HEK293 (cell line): Measurements from ENCODE around the gene ABCA1.

Experiments
- ATF2 ChIP-seq: fragments of 450-650 bp; formaldehyde crosslinking; IDR thresholded peaks from 2 replicates; pipeline ENCODE4 v1.5.1; 2016; ENCODE audit warnings: missing biosample characterization, missing genetic modification characterization, low read depth
- CTCF ChIP-seq: fragments of 450-650 bp; formaldehyde crosslinking; IDR thresholded peaks from 2 replicates; pipeline ENCODE4 v1.5.1; 2016; ENCODE audit warnings: missing biosample characterization, missing genetic modification characterization
- GLI4 ChIP-seq: fragments of 450-650 bp; formaldehyde crosslinking; IDR thresholded peaks from 2 replicates; pipeline ENCODE4 v1.5.1; 2016; ENCODE audit warnings: missing biosample characterization, missing genetic modification characterization
- KLF9 ChIP-seq: fragments of 450-650 bp; formaldehyde crosslinking; IDR thresholded peaks from 2 replicates; pipeline ENCODE4 v1.5.1; 2016; ENCODE audit warnings: missing biosample characterization, missing genetic modification characterization, low read depth
- MZF1 ChIP-seq: fragments of 450-650 bp; formaldehyde crosslinking; IDR thresholded peaks from 2 replicates; pipeline ENCODE4 v1.5.1; 2017; ENCODE audit warnings: missing biosample characterization, missing genetic modification characterization, borderline replicate concordance
- PRDM6 ChIP-seq: fragments of 450-650 bp; formaldehyde crosslinking; IDR thresholded peaks from 2 replicates; pipeline ENCODE4 v1.5.1; 2017; ENCODE audit warnings: missing biosample characterization, missing genetic modification characterization
- SCRT2 ChIP-seq: fragments of 450-650 bp; formaldehyde crosslinking; IDR thresholded peaks from 2 replicates; pipeline ENCODE4 v1.5.1; 2016; ENCODE audit warnings: missing biosample characterization, missing genetic modification characterization
- YY1 ChIP-seq: fragments of 450-650 bp; formaldehyde crosslinking; IDR thresholded peaks from 2 replicates; pipeline ENCODE4 v1.5.1; 2018; ENCODE audit warnings: missing biosample characterization, missing genetic modification characterization
- ZFP37 ChIP-seq: fragments of 450-650 bp; formaldehyde crosslinking; IDR thresholded peaks from 2 replicates; pipeline ENCODE4 v1.5.1; 2016; ENCODE audit warnings: missing biosample characterization, missing genetic modification characterization
- ZNF174 ChIP-seq: fragments of 450-650 bp; formaldehyde crosslinking; IDR thresholded peaks from 2 replicates; pipeline ENCODE4 v1.5.0; 2017; ENCODE audit warnings: missing biosample characterization, mild to moderate bottlenecking, missing genetic modification characterization
- ZNF175 ChIP-seq: fragments of 450-650 bp; formaldehyde crosslinking; IDR thresholded peaks from 2 replicates; pipeline ENCODE4 v1.5.1; 2016; ENCODE audit warnings: missing biosample characterization, missing genetic modification characterization
- ZNF398 ChIP-seq: fragments of 450-650 bp; formaldehyde crosslinking; IDR thresholded peaks from 2 replicates; pipeline ENCODE4 v1.5.1; 2017; ENCODE audit warnings: missing biosample characterization, missing genetic modification characterization
- ZNF501 ChIP-seq: fragments of 450-650 bp; formaldehyde crosslinking; IDR thresholded peaks from 2 replicates; pipeline ENCODE4 v1.5.1; 2016; ENCODE audit warnings: missing biosample characterization, missing genetic modification characterization
- ZNF830 ChIP-seq: fragments of 450-650 bp; IDR thresholded peaks from 2 replicates; pipeline ENCODE4 v1.5.0; 2018; ENCODE audit warnings: missing biosample characterization, missing genetic modification characterization, low read depth, mild to moderate bottlenecking, moderate library complexity

- TF ChIP-seq ATF2, result no peak
- TF ChIP-seq ZNF398 (tag by site-specific recombination), result no peak
- TF ChIP-seq CTCF (tag by site-specific recombination), result no peak
- TF ChIP-seq KLF9 (tag by site-specific recombination), result no peak
- TF ChIP-seq GLI4 (tag by site-specific recombination), result no peak
- no peak for TF ChIP-seq ZFP37 (tag by site-specific recombination)
- no peak for TF ChIP-seq MZF1 (tag by site-specific recombination)
- TF ChIP-seq SCRT2 (tag by site-specific recombination), result no peak
- TF ChIP-seq YY1 (tag by site-specific recombination), result no peak
- no peak for TF ChIP-seq ZNF174 (tag by site-specific recombination)
- no peak for TF ChIP-seq ZNF830 (tag by site-specific recombination)
- TF ChIP-seq ZNF501, result no peak
- TF ChIP-seq PRDM6 (tag by site-specific recombination), result no peak
- TF ChIP-seq ZNF175 (tag by site-specific recombination), result no peak
Measured at GRCh38 chr9:104769655-104770054, 158.3 kb downstream of the ABCA1 start.
